Lung (tissue), 12 donors: Measurements from ENCODE around the gene SLC23A2. TPM values are rescaled to one million over a fixed set of nuclear protein-coding genes. Genes with fewer than 3 reads are reported as not detected.

ENCODE experiments used
- ATAC-seq: fragments of 200-7000 bp; cut with Tn5 transposase; one replicate; pipeline ENCODE4 v1.9.1; 2020; ENCODE audit warnings: moderate number of reproducible peaks; ENCODE audit not compliant: insufficient read depth, low FRiP score
- DNase-seq, 3 donors: peaks; one replicate each; pipeline ENCODE4 v3.0.0-alpha.2; 2013 to 2017
- H3K27ac ChIP-seq, 2 donors: one replicate each; pipeline ENCODE4 v1.5.1; 2013; ENCODE audit warnings: mild to moderate bottlenecking in 2 of 2, moderate library complexity in 2 of 2, control low read depth in 1 of 2, inconsistent platforms in 1 of 2, low read depth in 1 of 2, low read length in 1 of 2
- H3K27me3 ChIP-seq, 3 donors: one replicate each; pipeline ENCODE4 v1.5.1; 2013; ENCODE audit warnings: low read length in 2 of 3; ENCODE audit not compliant: control insufficient read depth in 3 of 3, insufficient read depth in 3 of 3
- H3K36me3 ChIP-seq, 4 donors: one replicate each; pipeline ENCODE4 v1.5.1; 2013; ENCODE audit warnings: low read length in 4 of 4, mild to moderate bottlenecking in 1 of 4, moderate library complexity in 1 of 4; ENCODE audit not compliant: control insufficient read depth in 4 of 4, insufficient read depth in 4 of 4
- H3K4me1 ChIP-seq, 5 donors: one replicate each; pipeline ENCODE4 v1.5.1; 2013; ENCODE audit warnings: low read length in 5 of 5, mild to moderate bottlenecking in 2 of 5, moderate library complexity in 1 of 5; ENCODE audit not compliant: control insufficient read depth in 5 of 5, insufficient read depth in 5 of 5
- H3K4me3 ChIP-seq: one replicate; pipeline ENCODE4 v1.5.1; 2013; ENCODE audit warnings: mild to moderate bottlenecking, control low read depth, moderate library complexity
- H3K9ac ChIP-seq, 2 donors: one replicate each; pipeline ENCODE4 v1.5.1; 2013; ENCODE audit warnings: low read length in 2 of 2, control low read depth in 1 of 2; ENCODE audit not compliant: insufficient read depth in 1 of 2
- H3K9me3 ChIP-seq, 4 donors: one replicate each; pipeline ENCODE4 v1.5.1; 2013; ENCODE audit warnings: low read length in 3 of 4, mild to moderate bottlenecking in 1 of 4, moderate library complexity in 1 of 4; ENCODE audit not compliant: control insufficient read depth in 4 of 4, insufficient read depth in 3 of 4
- WGBS, 2 donors: extraction: QIAGEN DNeasy Blood & Tissue Kit; methylation state at CpG; one replicate each; pipeline ENCODE4 v1.1.7; 2013; 5-methylcytosine and 5-hydroxymethylcytosine counted together
- polyA plus RNA-seq, 2 donors: library from polyadenylated mRNA; stranded (reverse); fragments of 200-250 nt; gene quantifications; one replicate each; pipeline ENCODE4 v1.2.1, GENCODE V29; 2013
- total RNA-seq, 2 donors: library from RNA; depleted of rRNA in 1 of 2; stranded (reverse); fragments of >200 nt in 1 of 2; gene quantifications; one replicate each; pipeline ENCODE4 v1.2.1, GENCODE V29; 2014 to 2021
- TF ChIP-seq, protein P1 (sequence below): IDR thresholded peaks from 2 replicates; pipeline ENCODE4 v1.5.1; 2012; ENCODE audit warnings: mild to moderate bottlenecking; ENCODE audit errors: control extremely low read depth, extremely low read depth
- donor health status: control.
- donor health status: control.
- donor health status: Bipolar disorder and iron deficiency.
- donor health status: healthy.
- donor health status: DM: yes; HTN: yes; CAD: no.

SLC23A2 gene
- total and polyA plus RNA-seq, 4 donors, result 6.0 to 23.5 (median 14.3) TPM

DNA sequence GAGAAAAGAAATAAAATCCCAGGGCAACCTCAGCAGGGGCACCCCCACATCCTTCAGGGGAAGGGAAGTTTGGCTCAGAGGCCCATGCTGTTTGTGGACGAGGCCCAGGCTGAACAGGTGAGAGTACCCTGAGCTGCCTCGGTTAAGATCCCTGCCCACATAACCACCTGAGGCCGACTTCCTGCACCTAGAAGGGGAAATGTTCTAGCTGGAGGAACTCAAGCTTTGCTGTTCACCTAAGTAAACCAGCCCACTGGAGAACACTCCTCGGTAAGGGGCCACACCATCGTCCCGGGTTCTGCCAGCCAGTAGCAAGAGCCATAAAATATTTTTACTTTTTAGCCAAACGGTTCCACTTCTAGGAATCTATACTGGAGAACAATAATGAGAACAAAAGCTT is 88.2 kb downstream of the SLC23A2 start:
- no peak overlapping the region for H3K9ac ChIP-seq
- no peaks in the 10 kb centered on the region for H3K9me3 ChIP-seq
- peaks cover 0 to 7% (median 1%) of the 10 kb centered on the region in 5 donors for H3K4me1 ChIP-seq
- no peak overlapping the region for H3K4me3 ChIP-seq
- H3K27me3 ChIP-seq, result no peaks in the 10 kb centered on the region
- 94 to 96% methylated on average over 7 of the region's 7 CpGs for WGBS, 2 donors
- no peak for ATAC-seq
- no peak overlapping the region for H3K27ac ChIP-seq
- peaks cover 0 to 5% (median under 1%) of the 10 kb centered on the region in 4 donors for H3K36me3 ChIP-seq
- no peak for DNase-seq
- TF ChIP-seq, protein P1, sequence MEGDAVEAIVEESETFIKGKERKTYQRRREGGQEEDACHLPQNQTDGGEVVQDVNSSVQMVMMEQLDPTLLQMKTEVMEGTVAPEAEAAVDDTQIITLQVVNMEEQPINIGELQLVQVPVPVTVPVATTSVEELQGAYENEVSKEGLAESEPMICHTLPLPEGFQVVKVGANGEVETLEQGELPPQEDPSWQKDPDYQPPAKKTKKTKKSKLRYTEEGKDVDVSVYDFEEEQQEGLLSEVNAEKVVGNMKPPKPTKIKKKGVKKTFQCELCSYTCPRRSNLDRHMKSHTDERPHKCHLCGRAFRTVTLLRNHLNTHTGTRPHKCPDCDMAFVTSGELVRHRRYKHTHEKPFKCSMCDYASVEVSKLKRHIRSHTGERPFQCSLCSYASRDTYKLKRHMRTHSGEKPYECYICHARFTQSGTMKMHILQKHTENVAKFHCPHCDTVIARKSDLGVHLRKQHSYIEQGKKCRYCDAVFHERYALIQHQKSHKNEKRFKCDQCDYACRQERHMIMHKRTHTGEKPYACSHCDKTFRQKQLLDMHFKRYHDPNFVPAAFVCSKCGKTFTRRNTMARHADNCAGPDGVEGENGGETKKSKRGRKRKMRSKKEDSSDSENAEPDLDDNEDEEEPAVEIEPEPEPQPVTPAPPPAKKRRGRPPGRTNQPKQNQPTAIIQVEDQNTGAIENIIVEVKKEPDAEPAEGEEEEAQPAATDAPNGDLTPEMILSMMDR, result no peak

DNA sequence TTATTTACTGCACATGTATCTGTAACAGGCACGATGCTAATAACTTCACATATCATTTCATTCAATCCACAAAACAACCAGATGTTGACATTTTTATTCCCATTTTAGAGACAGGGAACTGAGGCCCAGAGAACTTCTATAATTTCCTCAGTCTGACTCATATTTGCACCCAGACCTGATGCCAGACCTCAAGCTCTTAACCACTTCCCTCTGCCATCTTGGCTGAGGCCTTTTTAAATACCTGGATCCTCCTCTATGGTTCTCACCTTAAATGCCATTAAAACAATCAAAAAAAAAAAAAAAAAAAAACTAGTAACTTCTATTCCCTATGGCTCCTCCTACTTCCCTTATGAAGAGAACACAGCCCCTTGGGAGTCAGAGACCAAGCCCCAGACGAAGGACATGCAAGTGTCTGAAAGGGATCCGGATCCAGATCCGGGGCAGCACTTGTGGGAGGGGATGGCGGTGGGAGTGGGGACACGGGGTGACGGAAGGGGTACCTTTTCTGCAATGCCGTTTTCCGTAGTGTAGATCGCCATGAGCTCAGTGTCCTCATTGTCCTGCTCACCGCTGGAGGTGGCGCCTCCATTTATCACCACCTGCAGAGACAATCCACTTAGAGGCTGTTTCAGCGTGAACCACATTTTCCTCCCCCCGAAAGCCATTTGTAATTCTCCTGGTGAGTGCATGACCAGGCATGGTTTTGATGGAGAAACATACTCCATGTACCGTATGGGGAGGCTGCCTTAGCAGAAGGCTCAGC is 88.7 kb downstream of the SLC23A2 start:
- Histone ChIP-seq H3K36me3 (peaks cover 0 to 5% (median under 1%) of the 10 kb centered on the region in 4 donors), H3K9me3 (no peaks in the 10 kb centered on the region), H3K4me3 (no peak overlapping the region), H3K4me1 (peaks cover 0 to 6% (median 0%) of the 10 kb centered on the region in 5 donors), H3K9ac (no peak overlapping the region), H3K27me3 (no peaks in the 10 kb centered on the region), H3K27ac (no peak overlapping the region)
- DNase-seq (no peak), ATAC-seq (no peak)
- TF ChIP-seq, protein P1, result no peak
- WGBS, 2 donors, result 95 to 96% methylated on average over 15 of the region's 15 CpGs

DNA sequence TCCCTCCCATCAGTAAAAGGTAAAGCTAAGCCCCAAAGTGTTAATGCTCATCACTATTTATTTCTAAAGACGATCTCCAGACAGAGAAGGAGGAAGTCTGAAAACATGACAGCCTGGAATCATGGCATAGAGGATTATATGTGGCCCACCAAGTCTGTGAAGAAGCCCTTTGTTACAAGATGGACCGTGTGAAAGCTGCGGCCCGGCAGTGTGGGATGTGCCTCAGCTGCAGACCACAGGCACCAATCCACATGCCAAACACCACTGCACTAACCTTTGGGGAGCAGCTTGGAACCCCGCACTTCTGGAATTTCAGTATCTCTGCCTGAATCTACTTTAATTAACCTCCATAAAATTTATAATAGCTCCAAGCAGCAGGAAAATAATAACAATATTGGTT is 90.4 kb downstream of the SLC23A2 start:
- TF ChIP-seq, protein P1, result no peak
- Histone ChIP-seq H3K9me3 (no peaks in the 10 kb centered on the region), H3K4me3 (no peak overlapping the region), H3K9ac (no peak overlapping the region), H3K36me3 (peaks cover 0 to 5% (median under 1%) of the 10 kb centered on the region in 4 donors), H3K27me3 (no peaks in the 10 kb centered on the region), H3K4me1 (peaks cover 0 to 2% (median 0%) of the 10 kb centered on the region in 5 donors), H3K27ac (no peak overlapping the region)
- DNase-seq, result no peak
- no peak for ATAC-seq
- 92 to 97% methylated on average over 5 of the region's 5 CpGs for WGBS, 2 donors
